Measurements from ENCODE around the gene NEDD8.

DNA sequence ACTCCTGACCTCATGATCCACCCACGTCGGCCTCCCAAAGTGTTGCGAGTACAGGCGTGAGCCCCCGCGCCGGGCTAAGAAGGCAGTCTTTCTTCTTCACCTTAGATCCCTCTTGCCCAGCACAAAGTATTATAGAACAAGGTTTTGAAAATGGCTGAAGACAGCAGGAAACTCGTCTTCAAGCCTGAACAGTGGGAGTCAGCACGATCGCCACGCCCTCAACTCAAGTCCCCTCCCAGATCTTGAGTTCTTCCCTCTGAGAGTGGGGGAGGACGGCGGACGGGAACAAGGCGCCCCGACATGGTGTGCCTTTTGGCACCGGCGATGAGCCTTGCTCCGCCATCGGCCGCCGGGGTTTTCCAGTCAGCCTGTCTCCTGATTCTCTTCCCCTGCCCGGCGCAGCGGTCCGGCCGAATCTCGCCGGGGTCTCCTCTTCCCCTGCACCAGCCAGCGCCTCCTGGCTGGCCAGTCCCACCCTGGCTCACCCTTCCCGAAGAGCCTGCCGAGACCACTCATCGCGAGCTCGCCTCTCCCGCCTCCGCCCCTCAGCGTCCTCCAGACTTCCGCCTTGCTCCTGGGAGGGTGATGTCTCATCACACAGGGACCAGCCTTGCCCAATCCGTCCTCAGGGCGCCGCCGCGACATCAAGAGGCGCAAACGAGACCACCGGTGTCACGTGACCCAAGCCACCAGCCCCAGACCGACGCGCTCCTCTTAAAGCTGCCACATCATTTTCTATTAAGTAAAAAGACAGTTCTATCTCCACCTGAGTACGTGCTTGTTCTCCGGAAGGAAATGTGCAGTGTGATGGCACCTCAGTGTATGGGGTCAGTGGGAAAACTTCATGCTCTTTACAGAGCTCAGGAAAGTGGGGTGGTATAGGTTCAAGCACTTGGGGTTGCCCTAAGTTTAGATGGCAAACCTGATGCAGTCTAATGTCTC lies 19.0 kb downstream of the NEDD8 start, which contains the start of gene CHMP4A:
- TF ChIP-seq, protein P1, sequence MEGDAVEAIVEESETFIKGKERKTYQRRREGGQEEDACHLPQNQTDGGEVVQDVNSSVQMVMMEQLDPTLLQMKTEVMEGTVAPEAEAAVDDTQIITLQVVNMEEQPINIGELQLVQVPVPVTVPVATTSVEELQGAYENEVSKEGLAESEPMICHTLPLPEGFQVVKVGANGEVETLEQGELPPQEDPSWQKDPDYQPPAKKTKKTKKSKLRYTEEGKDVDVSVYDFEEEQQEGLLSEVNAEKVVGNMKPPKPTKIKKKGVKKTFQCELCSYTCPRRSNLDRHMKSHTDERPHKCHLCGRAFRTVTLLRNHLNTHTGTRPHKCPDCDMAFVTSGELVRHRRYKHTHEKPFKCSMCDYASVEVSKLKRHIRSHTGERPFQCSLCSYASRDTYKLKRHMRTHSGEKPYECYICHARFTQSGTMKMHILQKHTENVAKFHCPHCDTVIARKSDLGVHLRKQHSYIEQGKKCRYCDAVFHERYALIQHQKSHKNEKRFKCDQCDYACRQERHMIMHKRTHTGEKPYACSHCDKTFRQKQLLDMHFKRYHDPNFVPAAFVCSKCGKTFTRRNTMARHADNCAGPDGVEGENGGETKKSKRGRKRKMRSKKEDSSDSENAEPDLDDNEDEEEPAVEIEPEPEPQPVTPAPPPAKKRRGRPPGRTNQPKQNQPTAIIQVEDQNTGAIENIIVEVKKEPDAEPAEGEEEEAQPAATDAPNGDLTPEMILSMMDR (IDR thresholded peaks at IDR 0.05; ENCODE audit: low read depth, low read length, poor library complexity, severe bottlenecking) = no peak
- TF ChIP-seq EZH2phosphoT487 (IDR thresholded peaks at IDR 0.05; ENCODE audit: borderline replicate concordance, low read length) = no peak

All from DOHH2 (cell line).